CD4-positive, alpha-beta T cell treated with Interferon gamma for 1 hour (primary cell): ENCODE data around the gene CDK2AP2.
"Not testable (repeated sequence)": the region's sequence is repeated elsewhere in the genome, so short reads cannot be mapped to it uniquely, and the experiment has no call there.

Experiments used
- DNase-seq: peaks from one replicate; pipeline ENCODE4 v3.0.0-alpha.2; 2020

CDK2AP2 gene

DNA sequence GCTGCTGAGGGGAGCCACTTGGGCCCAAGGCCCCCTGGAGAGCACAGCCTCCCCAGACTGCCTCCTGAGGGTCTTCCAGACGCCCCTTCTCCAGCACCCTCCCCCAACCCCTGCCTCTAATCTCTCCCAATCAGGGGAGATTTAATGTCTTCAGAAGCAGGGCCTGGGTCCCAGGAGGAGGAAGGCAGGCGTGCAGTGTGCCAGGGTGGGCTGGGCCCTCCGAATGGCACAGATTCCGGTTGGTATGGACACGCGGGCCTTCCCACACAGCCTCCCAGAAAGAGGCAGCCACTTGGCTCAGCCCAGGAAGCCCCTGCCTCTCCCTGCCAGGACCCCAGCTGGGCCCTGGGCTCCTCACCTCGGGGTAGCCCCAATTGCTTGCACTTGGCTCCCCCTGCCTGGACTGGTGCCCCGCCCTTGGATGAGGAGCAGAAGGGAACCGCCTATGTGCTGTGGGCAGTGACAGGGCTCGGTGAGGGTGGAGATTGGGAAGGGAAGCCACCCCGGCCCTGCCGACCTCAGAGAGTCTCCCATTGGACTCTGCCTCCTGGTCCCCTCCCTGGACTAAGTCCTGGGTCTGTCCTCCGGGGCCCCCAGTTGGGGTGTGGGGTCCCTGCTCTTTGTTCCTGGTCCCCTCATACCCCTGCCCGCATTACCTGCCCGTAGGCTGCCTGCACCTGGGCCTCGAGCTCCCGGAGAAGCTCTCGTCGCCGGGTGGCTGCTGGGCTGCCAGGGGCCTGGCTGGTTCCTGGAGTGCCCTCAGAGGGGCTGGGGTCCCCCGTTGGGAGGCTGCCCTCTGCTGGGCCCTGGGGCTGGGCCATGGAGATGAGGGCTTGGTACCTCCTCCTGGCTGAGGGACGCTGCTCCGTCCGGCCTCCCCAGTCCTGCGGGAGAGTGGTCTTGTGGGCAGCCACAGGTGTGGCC is 15.9 kb upstream of the CDK2AP2 start:
- DNase-seq: no peak

DNA sequence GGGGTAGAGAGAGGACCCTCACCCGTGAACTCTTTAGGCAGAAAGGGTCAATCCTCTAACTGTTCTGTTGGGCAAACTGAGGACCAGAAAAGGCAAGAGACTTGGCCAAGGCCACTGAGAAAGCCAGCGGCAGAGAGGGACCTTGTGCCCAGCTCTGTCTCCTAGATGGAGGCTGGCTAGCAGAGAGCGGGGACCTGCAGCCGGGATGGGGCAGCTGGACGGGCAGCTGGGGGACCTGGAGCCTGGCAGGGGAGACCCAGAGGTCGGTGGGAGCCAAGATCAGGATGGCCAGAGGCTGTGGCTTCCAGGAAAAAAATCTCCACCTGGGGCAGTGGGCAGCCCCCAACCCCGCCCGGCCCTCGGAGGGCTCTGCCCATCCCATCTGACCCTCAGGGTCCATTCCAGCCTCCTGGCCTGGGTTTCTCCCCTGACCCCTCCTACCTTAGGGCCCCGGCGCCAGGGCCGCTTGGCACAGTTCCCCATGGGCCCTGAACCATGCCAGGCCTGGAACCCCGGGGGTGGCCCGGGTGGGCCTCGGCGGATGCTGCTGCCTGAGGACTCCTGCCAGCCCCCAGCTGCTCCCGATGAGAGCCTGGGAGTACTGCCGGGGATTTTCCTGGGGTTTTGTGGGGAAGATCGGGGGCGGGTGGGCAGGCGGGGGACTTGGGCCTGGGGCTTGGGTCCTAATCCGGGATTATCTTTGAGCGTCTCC is 15.0 kb upstream of the CDK2AP2 start, which contains the start of gene CABP2:
Gene CABP2, minus strand, starts transcription at position 603 of the 712 bp plus-strand sequence. Its CDS starts 120 bp downstream, at position 483.
- no peak for DNase-seq

DNA sequence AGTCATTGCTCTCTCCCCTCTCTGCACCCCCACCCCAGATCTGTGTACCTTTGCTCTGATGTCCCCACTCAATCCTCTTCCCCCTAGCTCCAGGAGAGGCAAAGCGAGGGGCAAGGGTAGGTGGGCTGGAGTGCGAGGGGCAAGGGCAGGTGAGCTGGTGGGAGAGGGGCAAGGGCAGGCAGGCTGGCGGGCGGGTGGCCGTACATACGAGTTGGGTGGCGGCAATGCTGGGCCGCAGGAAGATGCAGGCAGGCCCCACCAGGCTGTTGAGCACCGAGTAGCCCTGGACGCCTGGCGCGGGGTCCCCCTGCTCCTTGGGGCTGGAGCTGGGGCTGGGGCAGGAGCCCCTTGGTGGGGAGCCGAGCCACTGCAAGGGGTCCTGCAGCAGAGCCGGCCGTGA is 14.4 kb upstream of the CDK2AP2 start:
- DNase-seq: no peak

DNA sequence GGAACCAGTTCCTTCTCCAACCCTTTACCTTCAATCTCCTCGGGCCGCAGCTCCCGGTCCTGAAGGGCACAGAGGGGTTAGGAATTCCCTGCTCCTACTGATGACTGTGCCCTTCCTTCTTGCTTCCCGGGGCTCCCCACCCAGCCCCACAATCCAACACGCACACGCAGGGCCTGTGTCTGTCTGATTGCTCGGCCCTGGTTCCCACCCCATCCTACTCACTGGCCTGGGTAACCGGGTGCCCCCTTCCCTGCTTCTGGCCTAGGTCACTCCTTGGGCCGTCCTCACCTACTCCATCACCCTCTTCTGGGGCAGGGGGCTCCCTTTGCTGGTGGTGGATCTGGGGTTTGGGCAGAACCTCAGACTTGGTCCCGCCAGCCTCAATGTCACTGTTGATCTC is 14.0 kb upstream of the CDK2AP2 start:
- DNase-seq: no peak

DNA sequence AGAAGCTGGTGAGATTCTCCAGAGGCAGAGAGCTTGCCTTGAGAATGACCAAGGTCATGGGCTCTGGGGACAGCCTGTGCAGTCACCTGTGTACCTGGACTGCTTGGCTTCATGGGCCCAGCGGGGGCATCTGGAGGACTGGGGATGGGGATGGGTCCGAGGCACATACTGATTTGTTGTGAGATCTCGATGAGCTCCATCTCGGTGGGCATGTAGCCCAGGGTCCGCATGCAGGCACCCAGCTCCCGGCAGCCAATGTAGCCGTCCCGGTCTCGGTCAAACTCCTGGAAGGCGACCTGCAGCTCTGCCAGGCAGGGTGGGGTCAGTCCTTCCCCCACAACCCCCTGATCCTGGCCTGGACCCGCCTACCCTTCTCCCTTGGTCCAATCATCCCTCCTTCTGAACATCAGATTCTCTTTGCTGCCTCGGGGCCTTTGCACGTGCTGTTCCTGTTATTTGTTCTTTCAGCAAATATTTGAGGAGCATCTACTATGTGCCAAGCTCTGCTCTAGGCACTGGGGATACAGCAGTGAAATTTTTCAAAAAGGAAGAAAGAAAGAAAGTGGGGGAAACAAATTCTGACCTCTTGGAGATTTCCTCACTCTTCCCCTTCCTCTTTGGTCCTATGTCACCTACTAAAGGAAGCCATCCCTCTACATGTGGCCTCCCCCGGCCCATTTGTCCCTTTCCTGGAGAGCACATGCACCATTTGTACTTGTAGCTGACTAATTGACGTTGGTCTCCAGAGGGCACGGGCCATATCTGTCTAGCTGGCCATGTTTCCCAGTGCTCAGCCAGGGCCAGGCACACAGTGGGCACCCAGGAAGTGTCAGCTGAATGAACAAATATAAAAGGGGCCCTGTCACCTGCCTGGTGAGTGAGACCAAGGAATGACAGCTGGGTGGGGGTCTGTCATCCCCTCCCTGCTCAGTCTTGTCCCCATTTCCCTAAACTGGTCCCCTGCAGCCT is 13.2 kb upstream of the CDK2AP2 start:
- no peak for DNase-seq

DNA sequence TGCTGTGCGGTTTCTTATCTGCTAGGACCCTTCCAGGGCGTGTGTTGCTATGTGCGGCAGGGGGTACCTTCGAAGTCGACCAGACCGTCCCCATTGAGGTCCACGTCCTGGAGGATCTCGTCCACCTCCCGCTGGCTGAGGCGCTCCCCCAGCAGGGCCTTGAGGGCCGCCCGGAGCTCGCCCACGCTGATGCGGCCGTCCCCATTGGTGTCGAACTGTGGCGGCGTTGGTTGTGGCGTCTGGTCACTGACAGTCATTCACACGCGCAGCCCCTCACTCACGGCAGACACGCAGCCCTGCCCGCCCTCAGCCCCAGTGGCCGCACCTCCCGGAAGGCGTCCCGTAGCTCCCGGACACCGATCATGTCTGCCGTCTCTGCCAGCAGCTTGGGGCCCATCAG is 11.8 kb upstream of the CDK2AP2 start:
- no peak for DNase-seq

DNA sequence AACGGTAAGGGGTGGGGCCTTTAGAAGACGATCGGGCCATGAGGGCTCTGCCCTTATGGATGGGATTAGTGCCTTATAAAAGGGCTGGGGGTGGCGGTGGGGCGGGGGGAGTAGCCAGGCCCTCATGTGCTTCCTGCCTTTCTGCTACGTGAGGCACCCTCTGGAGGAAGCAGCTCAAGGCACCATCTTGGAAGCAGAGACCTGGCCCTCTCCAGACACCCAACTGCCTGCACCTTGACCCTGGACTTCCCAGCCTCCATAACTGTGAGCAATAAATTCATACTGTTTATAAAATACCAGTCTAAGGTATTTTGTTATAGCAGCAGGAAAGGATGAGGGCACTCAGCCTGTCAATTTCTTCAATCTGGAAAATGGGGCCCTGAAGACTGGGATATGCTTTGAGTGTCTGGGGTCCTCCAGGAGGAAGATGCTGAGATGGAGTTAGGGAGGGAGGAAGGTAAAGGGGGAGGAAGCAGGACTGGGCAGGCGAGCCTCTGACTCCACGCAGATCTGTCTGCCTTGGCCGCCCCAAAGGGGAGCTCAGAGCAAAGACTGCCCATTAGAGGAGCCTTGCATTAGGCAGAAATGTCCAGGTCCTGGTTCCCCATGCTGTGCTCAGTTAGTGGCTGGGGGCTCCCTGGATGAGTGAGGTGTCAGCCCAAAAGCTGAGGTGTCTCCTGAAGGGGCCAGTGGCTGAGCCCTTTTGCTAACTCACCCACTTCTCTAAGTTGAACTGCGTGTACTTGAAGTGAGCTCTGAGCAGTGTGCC is 10.0 kb upstream of the CDK2AP2 start:
- DNase-seq: no peak

DNA sequence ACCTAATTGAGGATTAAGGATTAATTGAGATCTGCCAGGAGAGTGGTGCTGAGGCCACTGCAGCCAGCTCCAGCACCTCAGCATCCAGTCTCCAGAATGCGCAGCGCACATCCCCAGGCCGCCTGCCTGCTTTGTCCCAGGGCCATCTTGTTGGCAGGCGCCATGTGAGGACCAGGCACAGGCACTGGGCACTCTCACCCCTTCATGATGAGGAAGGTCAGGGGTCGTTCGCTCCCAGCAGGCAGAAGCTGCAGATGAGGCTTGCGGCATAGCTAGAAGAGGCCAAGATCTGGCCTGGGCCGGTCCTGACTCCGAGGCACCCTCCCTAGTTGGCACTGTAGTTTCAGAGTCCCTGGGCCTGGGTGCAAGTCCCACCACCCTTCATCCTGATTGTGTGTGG is 8.8 kb upstream of the CDK2AP2 start:
- no peak for DNase-seq

DNA sequence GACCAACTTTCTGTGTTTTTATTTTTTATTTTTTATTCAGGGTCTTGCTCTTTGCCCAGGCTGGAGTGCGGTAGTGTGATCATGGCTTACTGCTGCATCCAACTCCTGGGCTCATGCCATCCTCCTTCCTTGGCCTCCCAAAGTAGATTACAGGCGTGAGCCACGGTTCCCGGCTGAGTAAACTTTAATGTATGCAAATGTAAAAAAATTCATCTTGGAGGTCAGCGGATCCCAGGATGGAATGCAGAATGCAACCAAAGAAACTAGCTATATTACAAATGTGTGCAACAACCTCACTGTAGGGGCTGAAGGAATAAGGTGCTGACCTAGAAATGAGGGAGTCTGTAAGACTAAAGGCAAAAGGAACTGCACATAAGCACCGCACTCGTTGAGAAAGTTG is 6.2 kb upstream of the CDK2AP2 start:
- no peak for DNase-seq

DNA sequence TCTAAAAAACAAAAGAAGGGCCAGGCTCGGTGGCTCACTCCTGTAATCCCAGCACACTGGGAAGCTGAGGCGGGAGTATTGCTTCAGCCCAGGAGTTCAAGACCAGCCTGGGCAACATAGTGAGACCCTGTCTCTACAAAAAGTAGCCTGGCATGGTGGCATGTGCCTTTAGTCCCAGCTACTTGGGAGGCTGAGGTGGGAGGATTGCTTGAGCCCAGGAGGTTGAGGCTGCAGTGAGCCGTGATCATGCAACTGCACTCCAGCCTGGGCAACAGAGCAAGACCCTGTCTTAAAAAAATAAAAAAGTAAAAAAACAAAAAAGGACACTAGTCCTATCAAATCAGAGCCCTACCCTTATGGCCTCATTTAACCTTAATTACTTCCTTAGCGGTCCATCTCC is 3.6 kb upstream of the CDK2AP2 start:
- DNase-seq: not testable (repeated sequence)

DNA sequence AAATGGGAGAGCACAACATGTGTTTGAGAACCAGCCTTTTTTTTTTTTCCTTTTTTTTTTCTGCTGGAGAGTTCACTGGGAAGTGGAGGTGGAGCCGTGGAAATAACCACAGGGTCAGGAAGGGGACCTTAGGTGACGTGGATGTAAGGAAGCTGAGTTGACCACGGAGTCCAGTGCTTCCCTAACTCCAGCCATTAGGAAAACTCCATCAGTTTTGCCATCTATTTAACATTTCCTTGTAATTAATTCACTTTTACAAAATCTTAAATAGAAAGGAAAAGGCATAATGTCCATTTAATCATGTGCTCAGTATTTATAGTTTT is 2.0 kb upstream of the CDK2AP2 start:
- DNase-seq: no peak

DNA sequence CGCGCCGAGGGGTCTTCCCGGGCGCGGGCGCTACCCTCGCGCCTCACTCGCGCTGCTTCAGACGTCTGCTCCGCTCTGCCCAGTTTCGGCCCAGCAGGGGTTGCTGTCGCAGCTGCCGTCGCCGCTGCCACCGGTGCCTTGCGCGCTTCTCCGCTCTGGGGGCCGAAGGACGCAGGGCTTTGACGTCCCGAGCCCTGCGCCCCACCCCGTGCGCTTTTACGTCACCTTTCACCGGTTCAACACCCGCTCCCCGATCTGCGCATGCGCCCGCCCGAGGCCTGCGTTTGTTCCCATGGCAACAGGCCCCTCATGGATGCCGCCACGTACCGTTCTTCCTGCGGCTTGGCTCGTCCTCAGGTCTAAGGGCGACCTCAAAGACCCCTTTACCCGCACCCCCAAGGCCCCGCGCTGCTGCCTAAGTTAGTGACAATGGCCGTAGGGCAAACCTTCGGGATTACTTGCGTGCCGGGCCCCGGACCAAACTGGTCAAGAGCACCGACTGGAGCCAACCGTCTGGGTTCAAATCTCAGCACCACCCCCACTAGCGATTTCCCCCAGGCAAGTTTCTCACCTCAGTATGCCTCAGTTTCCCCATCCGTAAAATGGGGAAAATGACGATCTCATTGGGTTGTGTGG is 642 bp upstream of the CDK2AP2 start:
- peak; percentile 98 for DNase-seq

DNA sequence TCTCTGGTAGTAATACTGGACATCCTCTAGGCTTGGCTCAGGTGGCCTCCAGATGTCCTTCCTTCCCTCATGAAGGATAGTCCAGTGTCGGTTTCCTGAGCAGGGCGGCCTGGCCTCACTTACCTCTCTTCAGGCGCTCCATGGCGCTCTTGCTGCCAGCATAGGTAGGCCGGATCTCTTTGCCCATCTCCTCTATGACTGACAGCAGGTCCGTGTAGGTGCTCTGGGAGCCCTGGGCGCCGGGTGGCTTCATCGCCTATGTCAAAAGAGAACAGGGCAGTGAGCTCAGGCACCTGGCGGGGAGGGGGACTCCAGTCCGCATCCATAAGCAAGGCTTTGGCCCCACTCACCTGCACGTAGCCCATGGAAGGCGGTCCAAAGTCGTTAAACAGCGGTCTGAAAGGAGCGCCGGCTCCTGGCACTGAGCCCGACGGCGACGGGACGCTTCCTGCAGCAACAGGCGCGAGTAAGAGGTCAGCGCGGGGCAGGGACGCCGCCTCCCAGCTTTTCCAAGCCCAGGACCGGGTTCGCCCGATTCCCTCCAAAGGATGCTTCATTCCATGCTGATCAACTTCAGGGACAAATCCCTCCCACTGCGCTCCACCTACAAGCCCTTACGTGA is 609 bp downstream of the CDK2AP2 start:
- no peak for DNase-seq

DNA sequence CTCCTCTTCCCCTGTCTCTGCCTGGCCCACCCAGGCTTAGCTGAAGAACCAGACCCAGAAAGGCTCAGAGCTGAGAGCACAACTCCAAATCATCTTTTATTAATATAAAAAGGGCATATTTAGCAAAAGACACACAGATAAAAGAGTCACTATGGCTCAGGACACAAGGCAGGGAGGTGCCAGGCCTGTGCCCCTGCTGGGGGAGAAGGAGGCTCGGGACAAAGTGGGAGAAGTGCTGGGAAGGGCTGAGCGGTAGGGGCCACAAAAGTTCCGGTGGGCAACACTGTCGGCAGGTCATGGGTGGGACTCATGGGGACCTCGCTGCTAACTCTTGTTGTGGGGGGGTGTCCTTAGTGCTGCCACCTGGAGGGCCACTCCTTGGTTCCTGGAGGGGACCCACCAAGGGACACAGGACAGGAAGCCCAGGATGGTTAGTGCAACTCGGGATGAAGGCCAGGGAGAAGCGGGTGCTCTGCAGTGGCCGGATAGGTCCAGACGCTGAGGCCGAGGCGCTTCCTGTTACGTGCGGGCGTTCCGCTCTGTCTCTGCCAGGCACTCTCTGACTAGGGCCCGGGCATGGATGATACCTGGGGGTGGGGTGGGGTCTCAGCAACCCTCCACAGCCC is 1.4 kb downstream of the CDK2AP2 start:
- DNase-seq: no peak

DNA sequence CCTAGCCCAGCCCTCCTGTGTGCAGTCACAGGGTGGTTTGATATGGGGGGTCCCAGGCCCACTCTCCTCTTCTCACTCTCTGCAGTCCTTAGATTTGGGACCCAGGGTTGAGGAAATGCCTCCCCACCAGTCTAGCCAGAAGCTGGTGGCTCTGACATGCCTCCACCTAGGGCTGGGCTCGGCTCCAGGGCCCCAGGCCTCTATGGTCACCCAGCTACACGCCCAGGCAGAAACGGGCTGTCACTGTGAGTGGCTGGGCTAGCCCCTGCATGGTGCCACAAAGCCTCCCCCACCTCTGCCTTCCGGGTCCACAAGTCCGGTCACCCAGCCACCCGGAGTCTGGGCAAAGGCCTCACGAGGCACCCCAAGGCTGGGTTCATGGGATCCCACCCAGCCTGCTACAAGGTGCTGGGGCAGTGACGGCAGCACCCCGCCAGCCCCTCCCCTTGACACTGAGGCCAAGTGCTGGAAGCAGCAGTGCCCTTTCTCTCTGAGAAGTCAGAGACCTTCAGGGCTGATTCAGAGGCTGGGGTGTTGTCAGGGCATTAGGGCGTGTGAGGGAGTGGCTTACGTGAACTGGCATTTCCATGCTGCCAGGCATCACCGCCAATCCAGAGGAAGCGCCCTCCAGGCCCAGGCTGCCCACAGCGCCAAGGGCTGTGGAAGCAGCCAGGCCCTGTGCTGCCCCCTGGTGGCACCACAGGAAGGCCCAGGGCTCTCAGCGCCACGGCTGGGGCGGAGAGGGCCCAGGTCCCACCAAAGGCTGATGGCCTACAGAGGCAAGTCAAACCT is 2.2 kb downstream of the CDK2AP2 start:
- DNase-seq: peak; percentile 92

DNA sequence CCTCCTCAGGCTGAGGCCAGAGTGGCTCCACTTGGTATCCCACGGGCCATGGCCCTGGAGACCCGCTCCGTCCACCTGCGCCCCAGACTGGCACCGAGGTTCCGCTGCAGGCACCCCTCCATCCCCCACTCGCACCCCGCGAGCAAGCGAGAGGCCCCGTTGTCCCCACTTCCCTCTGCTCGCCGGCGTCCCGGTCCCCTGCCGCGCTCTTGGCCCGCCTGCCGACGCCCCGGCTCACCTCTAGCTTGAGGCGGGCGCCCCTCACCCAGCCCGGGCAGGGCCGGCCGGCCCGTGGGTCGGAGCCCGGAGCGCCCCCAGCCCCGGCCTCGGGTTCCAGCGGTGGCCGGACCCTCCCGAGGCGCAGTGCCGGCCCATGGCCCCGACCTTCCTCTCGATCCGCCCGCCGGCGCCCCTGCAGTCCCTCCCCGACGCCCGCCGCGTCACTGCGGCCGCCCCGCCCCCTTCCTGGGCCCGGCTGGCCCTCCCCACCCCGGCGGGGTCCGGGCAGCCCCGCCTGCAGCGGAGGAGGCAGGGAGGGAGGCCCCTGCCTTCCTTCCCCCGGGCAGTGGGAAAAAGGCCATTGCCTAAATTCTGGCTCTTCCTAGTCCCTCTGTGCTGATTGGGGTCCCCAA is 2.9 kb downstream of the CDK2AP2 start, which contains the start of gene PITPNM1:
Gene PITPNM1, minus strand, starts transcription at position 414 of the 632 bp plus-strand sequence. CDS start 1,183 bp downstream, outside the sequence.
- DNase-seq: peak; percentile 74

DNA sequence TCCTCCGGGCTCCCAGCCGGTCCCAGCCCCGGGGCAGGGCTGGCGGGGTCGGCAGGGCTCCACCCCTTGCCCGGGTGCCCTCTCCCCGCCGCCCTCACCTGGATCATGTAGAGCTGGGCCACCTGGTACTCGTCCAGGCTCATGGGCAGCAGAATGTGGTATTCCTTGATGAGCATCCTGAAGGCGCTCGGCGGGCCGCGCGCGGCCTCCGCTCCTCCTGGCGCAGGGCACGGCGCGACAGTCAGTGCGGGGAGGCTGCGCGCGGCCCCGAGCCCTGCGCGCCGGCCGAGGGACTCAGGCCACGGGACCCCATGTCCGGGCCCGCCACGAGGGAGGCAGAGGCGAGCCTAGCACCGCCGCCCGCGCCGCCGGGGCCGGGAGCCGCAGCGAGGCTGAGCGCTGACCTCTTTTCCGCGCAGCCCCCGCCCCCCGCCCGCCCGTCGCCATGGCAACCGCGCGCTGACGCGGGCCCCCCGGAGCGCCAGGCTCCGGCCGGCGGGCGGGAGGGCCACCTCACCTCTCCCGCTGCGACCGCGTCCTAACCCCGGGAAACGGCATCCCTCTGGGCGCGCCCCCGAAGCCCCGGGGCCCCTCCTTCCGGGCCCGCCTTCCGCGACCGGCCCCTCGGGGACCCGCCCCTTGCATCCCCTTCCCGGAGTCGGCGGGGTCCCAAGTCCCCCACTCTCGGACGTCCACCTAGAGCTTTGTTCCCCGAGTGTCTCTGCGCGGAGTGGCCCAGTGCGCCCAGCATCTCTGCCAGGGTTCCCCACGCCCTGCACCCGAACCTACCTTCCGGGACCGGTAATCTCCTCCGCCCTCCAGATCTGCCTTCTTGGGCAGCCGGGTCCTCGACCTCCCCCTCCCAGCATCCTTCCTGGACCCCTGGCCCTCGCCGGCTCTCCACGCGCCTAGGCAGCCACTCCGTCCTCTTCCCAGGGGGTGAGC is 3.7 kb downstream of the CDK2AP2 start:
- DNase-seq: peak; percentile 28
